Lung (tissue), 12 donors: ENCODE measurements around the gene COG6. TPM values are rescaled to one million over a fixed set of nuclear protein-coding genes. Genes with fewer than 3 reads are reported as not detected.

Source experiments
- ATAC-seq: fragments of 200-7000 bp; cut with Tn5 transposase; one replicate; pipeline ENCODE4 v1.9.1; 2020; ENCODE audit warnings: moderate number of reproducible peaks; ENCODE audit not compliant: insufficient read depth, low FRiP score
- DNase-seq, 3 donors: peaks; one replicate each; pipeline ENCODE4 v3.0.0-alpha.2; 2013 to 2017
- H3K27ac ChIP-seq, 2 donors: one replicate each; pipeline ENCODE4 v1.5.1; 2013; ENCODE audit warnings: mild to moderate bottlenecking in 2 of 2, moderate library complexity in 2 of 2, control low read depth in 1 of 2, inconsistent platforms in 1 of 2, low read depth in 1 of 2, low read length in 1 of 2
- H3K27me3 ChIP-seq, 3 donors: one replicate each; pipeline ENCODE4 v1.5.1; 2013; ENCODE audit warnings: low read length in 2 of 3; ENCODE audit not compliant: control insufficient read depth in 3 of 3, insufficient read depth in 3 of 3
- H3K36me3 ChIP-seq, 4 donors: one replicate each; pipeline ENCODE4 v1.5.1; 2013; ENCODE audit warnings: low read length in 4 of 4, mild to moderate bottlenecking in 1 of 4, moderate library complexity in 1 of 4; ENCODE audit not compliant: control insufficient read depth in 4 of 4, insufficient read depth in 4 of 4
- H3K4me1 ChIP-seq, 5 donors: one replicate each; pipeline ENCODE4 v1.5.1; 2013; ENCODE audit warnings: low read length in 5 of 5, mild to moderate bottlenecking in 2 of 5, moderate library complexity in 1 of 5; ENCODE audit not compliant: control insufficient read depth in 5 of 5, insufficient read depth in 5 of 5
- H3K4me3 ChIP-seq: one replicate; pipeline ENCODE4 v1.5.1; 2013; ENCODE audit warnings: mild to moderate bottlenecking, control low read depth, moderate library complexity
- H3K9ac ChIP-seq, 2 donors: one replicate each; pipeline ENCODE4 v1.5.1; 2013; ENCODE audit warnings: low read length in 2 of 2, control low read depth in 1 of 2; ENCODE audit not compliant: insufficient read depth in 1 of 2
- H3K9me3 ChIP-seq, 4 donors: one replicate each; pipeline ENCODE4 v1.5.1; 2013; ENCODE audit warnings: low read length in 3 of 4, mild to moderate bottlenecking in 1 of 4, moderate library complexity in 1 of 4; ENCODE audit not compliant: control insufficient read depth in 4 of 4, insufficient read depth in 3 of 4
- CTCF ChIP-seq: IDR thresholded peaks from 2 replicates; pipeline ENCODE4 v1.5.1; 2012; ENCODE audit warnings: mild to moderate bottlenecking; ENCODE audit errors: control extremely low read depth, extremely low read depth
- WGBS, 2 donors: extraction: QIAGEN DNeasy Blood & Tissue Kit; methylation state at CpG; one replicate each; pipeline ENCODE4 v1.1.7; 2013; 5-methylcytosine and 5-hydroxymethylcytosine counted together
- polyA plus RNA-seq, 2 donors: library from polyadenylated mRNA; stranded (reverse); fragments of 200-250 nt; gene quantifications; one replicate each; pipeline ENCODE4 v1.2.1, GENCODE V29; 2013
- total RNA-seq, 2 donors: library from RNA; depleted of rRNA in 1 of 2; stranded (reverse); fragments of >200 nt in 1 of 2; gene quantifications; one replicate each; pipeline ENCODE4 v1.2.1, GENCODE V29; 2014 to 2021
- donor health status: control.
- donor health status: control.
- donor health status: Bipolar disorder and iron deficiency.
- donor health status: healthy.
- donor health status: DM: yes; HTN: yes; CAD: no.

Gene COG6
- total and polyA plus RNA-seq, 4 donors: 7.0 to 66.1 (median 17.8) TPM

DNA sequence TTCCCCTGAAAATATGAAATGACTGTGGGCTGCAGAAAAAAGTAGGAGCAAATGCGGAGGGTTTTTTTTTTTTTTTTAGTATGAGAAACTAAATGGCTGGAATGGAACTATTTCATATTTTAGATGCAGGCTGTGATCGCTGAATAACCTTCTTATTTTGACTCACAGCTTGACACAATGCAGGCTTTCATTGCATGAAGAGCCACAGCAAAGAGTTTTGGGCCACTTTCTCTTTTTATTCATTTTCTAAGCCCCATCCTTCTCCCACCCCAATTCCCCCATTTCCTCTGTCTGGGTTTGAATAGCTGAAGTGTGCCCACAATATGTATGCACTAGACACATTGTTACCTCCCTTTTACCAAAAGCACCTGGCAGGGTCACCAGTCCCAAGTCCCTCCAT is 125.9 kb downstream of the COG6 start:
- whole genome bisulfite sequencing, 2 donors: 89 to 100% methylated on average over 2 of the region's 2 CpGs
- no peak for ATAC-seq
- H3K36me3 ChIP-seq: no peaks in the 10 kb centered on the region

GRCh38 chr13:39783051-39783450 is 127.6 kb downstream of the COG6 start:
- DNase-seq (no peak), ATAC-seq (no peak)
- H3K9ac ChIP-seq: no peak overlapping the region
- H3K4me3 ChIP-seq: no peak overlapping the region
- no peaks in the 10 kb centered on the region for H3K27me3 ChIP-seq
- 87 to 94% methylated on average over 1 of the region's 1 CpG for WGBS, 2 donors
- H3K4me1 ChIP-seq: peaks cover 0 to 8% (median 0%) of the 10 kb centered on the region in 5 donors
- TF ChIP-seq CTCF: no peak
- peaks cover 0 to 3% (median 1%) of the 10 kb centered on the region in 4 donors for H3K9me3 ChIP-seq
- H3K36me3 ChIP-seq: no peaks in the 10 kb centered on the region
- H3K27ac ChIP-seq: no peak overlapping the region

More for the DNA sequence above, 125.9 kb downstream of the COG6 start:
- H3K27me3 ChIP-seq: no peaks in the 10 kb centered on the region
- H3K27ac ChIP-seq: no peak overlapping the region
- H3K4me3 ChIP-seq: no peak overlapping the region
- H3K4me1 ChIP-seq: peaks cover 0 to 8% (median 2%) of the 10 kb centered on the region in 5 donors
- no peak for TF ChIP-seq CTCF
- H3K9me3 ChIP-seq: peaks cover 0 to 3% (median 1%) of the 10 kb centered on the region in 4 donors
- no peak overlapping the region for H3K9ac ChIP-seq
- no peak for DNase-seq

DNA sequence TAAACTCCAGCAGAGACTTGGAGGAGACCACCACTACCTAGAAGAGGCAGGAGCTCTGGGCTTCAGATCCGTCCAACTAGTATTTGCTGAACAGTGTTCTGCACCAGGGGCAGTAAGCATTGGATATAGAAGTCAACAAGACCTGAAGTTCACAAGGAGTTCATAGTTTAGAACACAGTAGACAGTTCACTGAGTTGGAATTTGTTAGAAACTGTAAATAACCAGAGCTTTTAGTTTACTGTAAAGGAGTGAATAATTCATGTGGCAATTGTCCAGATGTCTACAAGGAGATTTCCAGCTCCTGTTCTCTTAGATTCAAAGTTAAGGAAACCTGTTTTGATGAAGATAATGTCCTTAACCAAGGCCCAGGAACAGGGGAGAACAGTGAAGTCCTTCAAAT is 128.9 kb downstream of the COG6 start:
- DNase-seq (no peak), ATAC-seq (peak; percentile 19)
- peaks cover 0 to under 1% (median 0%) of the 10 kb centered on the region in 4 donors for H3K9me3 ChIP-seq
- H3K4me1 ChIP-seq: peaks cover 0 to 8% (median 0%) of the 10 kb centered on the region in 5 donors
- 96% methylated on average over 1 of the region's 1 CpG for WGBS, 2 donors
- no peak overlapping the region for H3K27ac ChIP-seq
- TF ChIP-seq CTCF: no peak
- no peak overlapping the region for H3K4me3 ChIP-seq
- H3K9ac ChIP-seq: no peak overlapping the region
- no peaks in the 10 kb centered on the region for H3K27me3 ChIP-seq
- no peaks in the 10 kb centered on the region for H3K36me3 ChIP-seq

DNA sequence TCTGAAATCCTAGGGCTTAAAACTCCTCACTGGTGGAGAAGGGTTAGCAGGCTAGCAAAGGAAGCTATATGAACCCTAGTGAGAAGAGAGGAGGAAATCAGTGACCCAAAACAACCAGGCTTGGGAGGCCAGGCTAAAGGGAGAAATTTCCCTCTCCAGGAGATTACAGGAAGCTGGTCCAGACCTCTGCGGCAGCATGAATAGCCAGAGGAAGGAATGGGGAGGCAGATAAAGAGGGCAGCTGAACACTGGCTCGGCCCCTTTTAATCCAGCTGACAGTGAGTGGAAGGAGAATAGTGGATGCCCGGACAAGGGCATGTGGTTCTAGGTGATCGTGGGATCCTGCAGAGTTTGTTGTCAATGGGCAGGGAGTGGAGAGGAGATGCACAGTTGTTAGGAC is 130.6 kb downstream of the COG6 start:
- Histone ChIP-seq H3K4me3 (no peak overlapping the region), H3K27ac (peak overlapping the region in 1 of 2 donors; percentile 30), H3K9ac (no peak overlapping the region), H3K36me3 (no peaks in the 10 kb centered on the region), H3K9me3 (peaks cover 0 to 3% (median 1%) of the 10 kb centered on the region in 4 donors), H3K4me1 (peaks cover 0 to 2% (median 0%) of the 10 kb centered on the region in 5 donors), H3K27me3 (no peaks in the 10 kb centered on the region)
- WGBS, 2 donors: 38 to 49% methylated on average over 4 of the region's 4 CpGs
- DNase-seq (peak in 1 of 3 donors; percentile 6), ATAC-seq (no peak)
- TF ChIP-seq CTCF: no peak
